HG02938 (cell line): Measurements from ENCODE around the gene IREB2.
A peak's percentile ranks its signal among the peaks of the same experiment; 100 is the strongest.
"Not testable (repeated sequence)": the region's sequence is repeated elsewhere in the genome, so short reads cannot be mapped to it uniquely, and the experiment has no call there.

ENCODE experiments used
- ATAC-seq: cut with Tn5 transposase; IDR thresholded peaks from one replicate; pipeline ENCODE4 v1.9.1; 2021; ENCODE audit warnings: mild to moderate bottlenecking, moderate library complexity; ENCODE audit not compliant: unreplicated experiment

IREB2 gene

GRCh38 chr15:78461171-78461888 is 23.3 kb downstream of the IREB2 start:
- no peak for ATAC-seq

GRCh38 chr15:78469031-78469430 is 31.0 kb downstream of the IREB2 start:
- ATAC-seq: no peak

- ATAC-seq: no peak
These were observed 39.3 kb downstream of the IREB2 start for GRCh38 chr15:78477295-78477694.

GRCh38 chr15:78479650-78480049 is 41.6 kb downstream of the IREB2 start:
- no peak for ATAC-seq

- no peak for ATAC-seq
These were observed 43.9 kb downstream of the IREB2 start for GRCh38 chr15:78481917-78482316.

- ATAC-seq: no peak
These were observed 54.9 kb downstream of the IREB2 start for GRCh38 chr15:78492872-78493271.

GRCh38 chr15:78501857-78502256 is 63.8 kb downstream of the IREB2 start:
- no peak for ATAC-seq

- ATAC-seq: no peak
These were observed 64.6 kb downstream of the IREB2 start for GRCh38 chr15:78502641-78503040.

- ATAC-seq: peak; percentile 86
These were observed 69.2 kb downstream of the IREB2 start, which contains the start of gene HYKK for GRCh38 chr15:78506971-78507830. Gene HYKK, plus strand, starts transcription at chr15:78507577. Its CDS starts 5,512 bp downstream, at chr15:78513089.

GRCh38 chr15:78507831-78508160 is 69.8 kb downstream of the IREB2 start:
- ATAC-seq: peak; percentile 43

- ATAC-seq: no peak
These were observed 70.3 kb downstream of the IREB2 start for GRCh38 chr15:78508272-78508671.

- ATAC-seq: no peak
These were observed 71.8 kb downstream of the IREB2 start for GRCh38 chr15:78509726-78510312.

GRCh38 chr15:78520035-78520434 is 82.0 kb downstream of the IREB2 start:
- not testable (repeated sequence) for ATAC-seq

- no peak for ATAC-seq
These were observed 86.2 kb downstream of the IREB2 start for GRCh38 chr15:78524230-78524629.

- no peak for ATAC-seq
These were observed 89.3 kb downstream of the IREB2 start for GRCh38 chr15:78527325-78527724.

- ATAC-seq: no peak
These were observed 95.3 kb downstream of the IREB2 start for GRCh38 chr15:78533331-78533730.

GRCh38 chr15:78536134-78536533 is 98.1 kb downstream of the IREB2 start:
- ATAC-seq: no peak

- ATAC-seq: no peak
These were observed 99.4 kb downstream of the IREB2 start for GRCh38 chr15:78537266-78537905.

GRCh38 chr15:78538358-78538757 is 100.3 kb downstream of the IREB2 start:
- ATAC-seq: no peak

- ATAC-seq: not testable (repeated sequence)
These were observed 101.6 kb downstream of the IREB2 start for GRCh38 chr15:78539464-78540140.
